Natural killer cell (primary cell): ENCODE results near the gene NCAM1. TPM values are rescaled to one million over a fixed set of nuclear protein-coding genes. Genes with fewer than 3 reads are reported as not detected.

ENCODE experiments used
- ATAC-seq, 3 donors: fragments of 150-1000 bp in 2 of 3; fragments of 200-7000 bp in 1 of 3; cut with Tn5 transposase; 1 replicate in 1 of 3; 2 replicates in 2 of 3; pipeline ENCODE4 v1.10.0; 2021; ENCODE audit warnings: mild to moderate bottlenecking in 2 of 3, moderate library complexity in 2 of 3
- DNase-seq, 2 donors: peaks; one replicate each; pipeline versions ENCODE4 v3.0.0 to v3.0.0-alpha.2; 2013 to 2021; ENCODE audit warnings: mixed read lengths in 1 of 2
- H3K27ac ChIP-seq: one replicate; pipeline ENCODE4 v1.5.1; 2013; ENCODE audit warnings: mild to moderate bottlenecking, low read length
- H3K27me3 ChIP-seq: one replicate; pipeline ENCODE4 v1.6.1; 2013; ENCODE audit warnings: low read length; ENCODE audit not compliant: control insufficient read depth, insufficient read depth
- H3K36me3 ChIP-seq: one replicate; pipeline ENCODE4 v1.6.1; 2013; ENCODE audit warnings: low read length; ENCODE audit not compliant: control insufficient read depth, insufficient read depth
- H3K4me1 ChIP-seq: one replicate; pipeline ENCODE4 v1.6.1; 2013; ENCODE audit warnings: low read length; ENCODE audit not compliant: control insufficient read depth, insufficient read depth
- H3K4me3 ChIP-seq: one replicate; pipeline ENCODE4 v1.5.1; 2013; ENCODE audit warnings: low read length
- H3K9me3 ChIP-seq: one replicate; pipeline ENCODE4 v1.6.1; 2013; ENCODE audit warnings: low read length; ENCODE audit not compliant: control insufficient read depth, insufficient read depth
- H3K27ac Mint-ChIP-seq, 2 donors: one replicate each; pipeline ENCODE4 v1.8.0; 2022; ENCODE audit warnings: mild to moderate bottlenecking in 2 of 2, mixed read lengths in 2 of 2, moderate library complexity in 1 of 2
- H3K27me3 Mint-ChIP-seq, 2 donors: one replicate each; pipeline ENCODE4 v1.8.0; 2022; ENCODE audit warnings: low read depth in 2 of 2, mixed read lengths in 2 of 2
- H3K36me3 Mint-ChIP-seq: one replicate; pipeline ENCODE4 v1.8.0; 2022; ENCODE audit warnings: mixed read lengths
- H3K4me1 Mint-ChIP-seq, 2 donors: one replicate each; pipeline ENCODE4 v1.8.0; 2022; ENCODE audit warnings: mixed read lengths in 2 of 2
- H3K4me3 Mint-ChIP-seq: one replicate; pipeline ENCODE4 v1.8.0; 2022; ENCODE audit warnings: mild to moderate bottlenecking, moderate library complexity, mixed read lengths
- H3K9me3 Mint-ChIP-seq, 2 donors: one replicate each; pipeline ENCODE4 v1.8.0; 2022; ENCODE audit warnings: mixed read lengths in 2 of 2
- CTCF ChIP-seq: fragments of 200-600 bp; IDR thresholded peaks from one replicate; pipeline ENCODE4 v1.8.0; 2022; ENCODE audit warnings: antibody characterized with exemption
- WGBS: methylation state at CpG from one replicate; pipeline ENCODE4 v1.1.7; 2013; ENCODE audit warnings: missing lambda C conversion rate; ENCODE audit not compliant: insufficient coverage; 5-methylcytosine and 5-hydroxymethylcytosine counted together
- intact Hi-C: fragments of 100-400 bp; cut with micrococcal nuclease; formaldehyde crosslinking; loops from one replicate; pipeline ENCODE4 v1.14.2; 2022
- total RNA-seq, 4 donors: library from RNA; stranded (reverse); fragments of 120-200 nt in 1 of 4; gene quantifications; one replicate each; pipeline versions ENCODE4 v1.2.3 to v1.2.4, GENCODE V29; 2013 to 2022

The NCAM1 gene
- total RNA-seq, 3 donors from 2014 or later (not counting 1 experiment from before 2014, with no cell fraction given), result 129 to 208 (median 187) TPM

- WGBS, result 96% methylated on average over 9 of the region's 9 CpGs
- H3K9me3 Mint-ChIP-seq, result no peaks in the 10 kb centered on the region
- intact Hi-C loops, result no loop called here
- H3K36me3 ChIP-seq, result peaks cover 61% of the 10 kb centered on the region
- DNase-seq (no peak), ATAC-seq (no peak)
- H3K27ac Mint-ChIP-seq, result no peak overlapping the region
- H3K27me3 Mint-ChIP-seq, result no peaks in the 10 kb centered on the region
- no peaks in the 10 kb centered on the region for H3K27me3 ChIP-seq
- H3K4me1 ChIP-seq, result peaks cover 22% of the 10 kb centered on the region
- H3K4me3 ChIP-seq, result no peak overlapping the region
- H3K36me3 Mint-ChIP-seq, result no peaks in the 10 kb centered on the region
- no peak overlapping the region for H3K27ac ChIP-seq
- H3K9me3 ChIP-seq, result no peaks in the 10 kb centered on the region
- no peak for TF ChIP-seq CTCF
- peaks cover 16 to 26% of the 10 kb centered on the region in 2 donors for H3K4me1 Mint-ChIP-seq
- H3K4me3 Mint-ChIP-seq, result no peak overlapping the region
Observed at GRCh38 chr11:113260096-113260425, 298.8 kb downstream of the NCAM1 start.

DNA sequence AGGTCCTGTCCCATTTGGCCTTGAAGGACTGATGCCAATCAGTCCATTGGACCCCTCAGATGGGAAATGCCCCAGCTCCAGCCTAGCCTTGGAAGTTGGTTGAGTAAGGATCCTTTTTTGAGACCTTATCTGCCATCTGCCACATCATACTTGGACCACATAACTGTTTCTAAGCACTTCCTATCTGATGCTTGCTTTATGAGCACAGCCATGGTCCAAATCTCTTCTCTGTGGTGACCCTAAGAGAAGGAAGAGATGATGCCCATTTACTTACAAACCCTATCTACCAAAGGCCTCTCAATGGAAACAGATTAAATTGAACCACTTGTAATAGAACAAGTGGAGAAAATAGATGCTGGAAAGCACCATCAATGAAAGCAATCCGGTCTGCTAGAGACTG is 299.3 kb downstream of the NCAM1 start:
- peaks cover 63% of the 10 kb centered on the region for H3K36me3 ChIP-seq
- Mint-ChIP-seq H3K36me3 (no peaks in the 10 kb centered on the region), H3K4me3 (no peak overlapping the region), H3K27me3 (no peaks in the 10 kb centered on the region), H3K4me1 (peaks cover 16 to 26% of the 10 kb centered on the region in 2 donors), H3K27ac (peak overlapping the region in 1 of 2 donors; percentile 5), H3K9me3 (no peaks in the 10 kb centered on the region)
- no peak overlapping the region for H3K4me3 ChIP-seq
- ATAC-seq (no peak), DNase-seq (no peak)
- no peaks in the 10 kb centered on the region for H3K27me3 ChIP-seq
- no peak for TF ChIP-seq CTCF
- H3K9me3 ChIP-seq, result no peaks in the 10 kb centered on the region
- intact Hi-C loops, result no loop called here
- H3K4me1 ChIP-seq, result peaks cover 22% of the 10 kb centered on the region
- H3K27ac ChIP-seq, result no peak overlapping the region
- 92% methylated on average over 1 of the region's 1 CpG for WGBS

DNA sequence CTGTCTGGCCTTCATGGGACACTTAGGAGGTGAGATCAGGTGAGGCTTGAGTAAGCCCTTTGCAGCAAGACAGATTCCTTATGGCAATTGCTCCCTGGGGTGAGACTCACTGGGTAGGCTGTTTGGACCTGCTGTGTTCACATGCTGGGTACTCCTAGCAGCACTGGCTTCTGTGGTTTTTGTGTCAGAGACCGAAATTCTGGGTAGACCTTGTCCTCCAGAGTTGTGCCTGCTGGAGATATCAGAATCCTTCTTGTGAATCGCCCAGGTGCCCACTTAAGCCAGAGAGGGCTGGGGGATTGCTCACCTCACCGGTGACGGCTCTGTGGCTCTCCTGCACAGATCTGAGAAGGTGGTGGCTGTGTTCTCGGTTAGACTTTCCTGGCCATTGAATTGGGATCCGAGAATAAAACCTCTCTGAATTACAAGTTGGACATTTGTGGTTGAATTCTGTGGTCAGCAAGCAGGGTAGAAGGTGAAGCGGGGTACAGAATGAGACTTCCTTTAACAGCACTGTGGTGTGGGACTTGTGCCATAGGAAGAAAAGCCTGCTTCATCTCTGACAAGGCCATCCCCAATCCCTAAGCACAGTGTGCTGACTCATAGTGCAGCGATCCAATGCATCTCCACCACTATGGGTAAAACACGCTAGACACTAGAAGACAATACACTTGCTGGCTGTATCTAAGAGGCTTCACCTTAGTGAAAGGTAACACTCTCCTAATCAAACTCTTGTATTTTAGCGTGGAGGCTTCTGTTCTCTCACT is 300.7 kb downstream of the NCAM1 start:
- peaks cover 22% of the 10 kb centered on the region for H3K4me1 ChIP-seq
- WGBS, result 56% methylated on average over 9 of the region's 10 CpGs
- Mint-ChIP-seq H3K27me3 (no peaks in the 10 kb centered on the region), H3K36me3 (no peaks in the 10 kb centered on the region), H3K4me1 (peaks cover 16 to 26% of the 10 kb centered on the region in 2 donors), H3K4me3 (no peak overlapping the region), H3K9me3 (no peaks in the 10 kb centered on the region), H3K27ac (peak overlapping the region; percentile 3 to 5)
- H3K9me3 ChIP-seq, result no peaks in the 10 kb centered on the region
- ATAC-seq (peak in 2 of 3 donors; percentile 24 to 30), DNase-seq (no peak)
- H3K36me3 ChIP-seq, result peaks cover 62% of the 10 kb centered on the region
- H3K4me3 ChIP-seq, result no peak overlapping the region
- no peaks in the 10 kb centered on the region for H3K27me3 ChIP-seq
- TF ChIP-seq CTCF, result no peak
- H3K27ac ChIP-seq, result no peak overlapping the region
- intact Hi-C loops, result no loop called here

GRCh38 chr11:113262594-113262993 is 301.4 kb downstream of the NCAM1 start:
- peaks cover 22% of the 10 kb centered on the region for H3K4me1 ChIP-seq
- no peaks in the 10 kb centered on the region for H3K9me3 ChIP-seq
- 9% methylated on average over 2 of the region's 2 CpGs for WGBS
- DNase-seq (peak in 1 of 2 donors; percentile 39), ATAC-seq (peak in 2 of 3 donors; percentile 47 to 68)
- no peak overlapping the region for H3K27ac ChIP-seq
- Mint-ChIP-seq H3K36me3 (no peaks in the 10 kb centered on the region), H3K9me3 (no peaks in the 10 kb centered on the region), H3K27me3 (no peaks in the 10 kb centered on the region), H3K4me3 (no peak overlapping the region), H3K27ac (peak overlapping the region; percentile 3 to 5), H3K4me1 (peaks cover 16 to 26% of the 10 kb centered on the region in 2 donors)
- intact Hi-C loops, result no loop called here
- H3K36me3 ChIP-seq, result peaks cover 62% of the 10 kb centered on the region
- H3K27me3 ChIP-seq, result no peaks in the 10 kb centered on the region
- no peak for TF ChIP-seq CTCF
- no peak overlapping the region for H3K4me3 ChIP-seq
